Endothelial cell of umbilical vein (primary cell): Measurements from ENCODE around the gene ZC3H7A. TPM values are rescaled to one million over a fixed set of nuclear protein-coding genes. Genes with fewer than 3 reads are reported as not detected.

Source experiments
- BruUV-seq: library from RNA; stranded (reverse); fragments of 400-500 nt; replicated peaks from 2 replicates; lab custom pipeline; 2021; lab: Mats Ljungman, UMichigan
- CTCF ChIA-PET: fragments of 300-600, 350-600 bp; sonication (Branson Sonifier 250); formaldehyde crosslinking; loops from one replicate; lab custom pipeline; 2021; ENCODE audit warnings: antibody characterized with exemption, inconsistent platforms; lab: Charles Lee
- POLR2A ChIA-PET: fragments of 300-600, 350-600 bp; sonication (Branson Sonifier 250); formaldehyde crosslinking; loops from one replicate; lab custom pipeline; 2021; ENCODE audit warnings: antibody characterized with exemption, inconsistent platforms; lab: Charles Lee
- DNase-seq: peaks from one replicate; pipeline ENCODE4 v3.0.0-alpha.2; 2011; ENCODE audit warnings: low read depth, low spot score
- FAIRE-seq: peaks from 2 replicates; lab custom pipeline; 2011; peaks lifted over from hg19 to GRCh38; lab: Jason Lieb, UNC
- H2AFZ ChIP-seq: 2 replicates; pipeline ENCODE4 v1.6.0; 2012; ENCODE audit warnings: low read depth, low read length, control low read depth, inconsistent platforms
- H3K27ac ChIP-seq: 2 replicates; pipeline ENCODE4 v1.5.1; 2011; ENCODE audit warnings: low read depth, mild to moderate bottlenecking, control low read depth, low read length, moderate library complexity; ENCODE audit not compliant: insufficient read depth
- H3K27me3 ChIP-seq, 2 experiments: 2 replicates each; pipeline versions ENCODE4 v1.6.0 to v1.6.1; 2011; ENCODE audit warnings: low read length in 2 of 2, mixed read lengths in 1 of 2; ENCODE audit not compliant: control insufficient read depth in 2 of 2, insufficient read depth in 2 of 2
- H3K36me3 ChIP-seq, 2 experiments: 2 replicates in 1 of 2; 3 replicates in 1 of 2; pipeline ENCODE4 v1.5.1; 2011; ENCODE audit warnings: low read length in 2 of 2, mild to moderate bottlenecking in 1 of 2, moderate library complexity in 1 of 2; ENCODE audit not compliant: control insufficient read depth in 2 of 2, insufficient read depth in 2 of 2; ENCODE audit errors: extremely low read depth in 1 of 2
- H3K4me1 ChIP-seq: 3 replicates; pipeline ENCODE4 v1.5.1; 2011; ENCODE audit warnings: mild to moderate bottlenecking, low read length; ENCODE audit not compliant: control insufficient read depth, insufficient read depth; ENCODE audit errors: extremely low read depth
- H3K4me2 ChIP-seq: 2 replicates; pipeline ENCODE4 v1.6.1; 2011; ENCODE audit warnings: low read length, control low read depth, mixed read lengths; ENCODE audit not compliant: insufficient read depth
- H3K4me3 ChIP-seq, 3 experiments: fragments of 200-600 bp in 1 of 3; sonication (generic), shearing (Covaris generic) in 1 of 3; replicated peaks in 1 of 3; 2 replicates each; pipeline ENCODE4 v1.5.1; 2011 to 2016; ENCODE audit warnings: control low read depth in 3 of 3, low read length in 3 of 3, mild to moderate bottlenecking in 2 of 3, inconsistent platforms in 1 of 3, low read depth in 1 of 3, moderate library complexity in 1 of 3; ENCODE audit not compliant: insufficient read depth in 1 of 3
- H3K79me2 ChIP-seq: 2 replicates; pipeline ENCODE4 v1.6.0; 2012; ENCODE audit warnings: low read length, inconsistent platforms; ENCODE audit not compliant: control insufficient read depth, insufficient read depth
- H3K9ac ChIP-seq: replicated peaks from 2 replicates; pipeline ENCODE3; 2011; ENCODE audit warnings: low read length, control low read depth; ENCODE audit not compliant: insufficient read depth; ENCODE audit errors: extremely low read depth
- H3K9me1 ChIP-seq: replicated peaks from 3 replicates; pipeline ENCODE4 v1.6.0; 2011; ENCODE audit warnings: mild to moderate bottlenecking, low read length; ENCODE audit not compliant: control insufficient read depth, insufficient read depth; ENCODE audit errors: extremely low read depth
- H3K9me3 ChIP-seq: replicated peaks from 2 replicates; pipeline ENCODE4 v1.5.1; 2012; ENCODE audit warnings: low read length, inconsistent platforms; ENCODE audit not compliant: control insufficient read depth, insufficient read depth
- H4K20me1 ChIP-seq: replicated peaks from 2 replicates; pipeline ENCODE3; 2011; ENCODE audit warnings: mild to moderate bottlenecking, low read length; ENCODE audit not compliant: control insufficient read depth, insufficient read depth; ENCODE audit errors: extremely low read depth
- EZH2 ChIP-seq: IDR thresholded peaks from 2 replicates; pipeline ENCODE4 v1.6.1; 2012; ENCODE audit warnings: borderline replicate concordance, low read depth, mild to moderate bottlenecking, moderate library complexity, low read length, inconsistent platforms; ENCODE audit not compliant: severe bottlenecking
- FOS ChIP-seq: IDR thresholded peaks from 2 replicates; pipeline ENCODE4 v1.6.1; 2011; ENCODE audit warnings: mild to moderate bottlenecking, low read length, moderate library complexity, borderline replicate concordance; ENCODE audit not compliant: insufficient read depth
- GATA2 ChIP-seq: IDR thresholded peaks from 2 replicates; pipeline ENCODE4 v1.7.0; 2011; ENCODE audit warnings: low read depth, mild to moderate bottlenecking, moderate library complexity, mixed read lengths, low read length; ENCODE audit not compliant: insufficient read length, insufficient read depth
- JUN ChIP-seq: IDR thresholded peaks from 2 replicates; pipeline ENCODE4 v1.6.1; 2011; ENCODE audit warnings: borderline replicate concordance, low read depth; ENCODE audit not compliant: insufficient read length, insufficient read depth
- MAX ChIP-seq: IDR thresholded peaks from 2 replicates; pipeline ENCODE4 v1.6.1; 2011; ENCODE audit not compliant: insufficient read depth, insufficient read length
- MYC ChIP-seq: IDR thresholded peaks from one replicate; pipeline ENCODE4 v1.6.1; 2011; ENCODE audit warnings: mild to moderate bottlenecking, low read depth, low read length
- POLR2A ChIP-seq: IDR thresholded peaks from 2 replicates; pipeline ENCODE4 v1.6.1; 2012; ENCODE audit warnings: low read depth, mild to moderate bottlenecking, control low read depth, low read length
- POLR2AphosphoS5 ChIP-seq: IDR thresholded peaks from 2 replicates; pipeline ENCODE4 v1.6.1; 2012; ENCODE audit warnings: low read depth, mild to moderate bottlenecking, control low read depth, low read length, moderate library complexity; ENCODE audit not compliant: insufficient read depth
- dilution Hi-C: fragments of 300-500 bp; cut with MboI; formaldehyde crosslinking; loops from one replicate; pipeline ENCODE4 v1.15.0; 2019; ENCODE audit warnings: low sequenced_read_pairs; ENCODE audit not compliant: extremely low pct_ligation_motif_present
- intact Hi-C: fragments of 100-400 bp; cut with micrococcal nuclease; formaldehyde crosslinking; loops from one replicate; pipeline ENCODE4 v1.10.0; 2022
- polyA plus RNA-seq, 4 experiments: library from polyadenylated mRNA; depleted of rRNA in 3 of 4; stranded (reverse) in 3 of 4; unstranded in 1 of 4; fragments of >200 nt; gene quantifications; 2 replicates each; pipeline versions ENCODE4 v1.2.1 to v1.2.3, GENCODE V29; 2011 to 2012; ENCODE audit warnings: missing spikeins in 1 of 4
- total RNA-seq: library from RNA; stranded (reverse); gene quantifications from 2 replicates; pipeline ENCODE4 v1.2.3, GENCODE V29; 2021
- TF ChIP-seq, protein P1 (sequence below), 2 donors: IDR thresholded peaks; 1 replicate in 1 of 2; 2 replicates in 1 of 2; pipeline ENCODE4 v1.5.1; 2011; ENCODE audit warnings: low read length in 2 of 2, mild to moderate bottlenecking in 2 of 2, moderate library complexity in 2 of 2, control low read depth in 1 of 2, inconsistent platforms in 1 of 2, low read depth in 1 of 2; ENCODE audit not compliant: insufficient read depth in 1 of 2; ENCODE audit errors: extremely low read depth in 1 of 2

Gene ZC3H7A
- total and polyA plus RNA-seq, 2 donors (not counting 3 experiments of a cell fraction or from before 2014, with no cell fraction given), result 44.1 to 78.0 TPM

DNA sequence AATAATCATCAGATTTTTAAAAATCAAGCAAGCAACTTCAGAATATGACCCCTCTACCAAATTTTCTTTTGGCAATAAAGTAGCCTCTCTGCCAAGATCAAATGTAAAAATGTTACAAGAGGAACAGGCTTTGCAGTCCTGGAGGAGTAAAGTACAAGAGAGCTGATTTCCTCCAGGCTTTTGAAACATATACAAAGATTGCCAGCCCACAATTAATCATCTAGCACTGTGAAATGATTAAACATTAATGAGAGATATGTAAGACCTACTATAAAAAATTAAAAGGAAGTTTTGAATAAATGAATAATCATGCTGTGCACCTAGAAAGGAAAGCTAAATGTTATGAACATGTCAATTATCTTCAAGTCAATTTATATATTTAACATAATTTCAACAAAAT is 80.7 kb downstream of the ZC3H7A start:
- no peak for FAIRE-seq
- H3K36me3 ChIP-seq, result peaks cover 6 to 12% of the 10 kb centered on the region in 2 experiments

More for the DNA sequence above, 80.7 kb downstream of the ZC3H7A start:
- dilution Hi-C loops, result no loop called here
- CTCF ChIA-PET, result interaction anchor here (0.9 to 3.2 kb wide), 3 partner anchors 184 to 320 kb away, joined by 3 to 67 read pairs (median 7); no protein-coding TSS in a partner anchor
- no peaks in the 10 kb centered on the region for H3K79me2 ChIP-seq
- no peak overlapping the region for H3K4me3 ChIP-seq
- no peak for DNase-seq
- H4K20me1 ChIP-seq, result no peaks in the 10 kb centered on the region
- H3K4me1 ChIP-seq, result no peaks in the 10 kb centered on the region
- TF ChIP-seq EZH2, result no peak
- TF ChIP-seq GATA2, result no peak
- TF ChIP-seq POLR2A, result no peak
- TF ChIP-seq MAX, result no peak
- TF ChIP-seq MYC, result no peak
- no peak for TF ChIP-seq POLR2AphosphoS5
- no peak for TF ChIP-seq FOS
- TF ChIP-seq, protein P1, sequence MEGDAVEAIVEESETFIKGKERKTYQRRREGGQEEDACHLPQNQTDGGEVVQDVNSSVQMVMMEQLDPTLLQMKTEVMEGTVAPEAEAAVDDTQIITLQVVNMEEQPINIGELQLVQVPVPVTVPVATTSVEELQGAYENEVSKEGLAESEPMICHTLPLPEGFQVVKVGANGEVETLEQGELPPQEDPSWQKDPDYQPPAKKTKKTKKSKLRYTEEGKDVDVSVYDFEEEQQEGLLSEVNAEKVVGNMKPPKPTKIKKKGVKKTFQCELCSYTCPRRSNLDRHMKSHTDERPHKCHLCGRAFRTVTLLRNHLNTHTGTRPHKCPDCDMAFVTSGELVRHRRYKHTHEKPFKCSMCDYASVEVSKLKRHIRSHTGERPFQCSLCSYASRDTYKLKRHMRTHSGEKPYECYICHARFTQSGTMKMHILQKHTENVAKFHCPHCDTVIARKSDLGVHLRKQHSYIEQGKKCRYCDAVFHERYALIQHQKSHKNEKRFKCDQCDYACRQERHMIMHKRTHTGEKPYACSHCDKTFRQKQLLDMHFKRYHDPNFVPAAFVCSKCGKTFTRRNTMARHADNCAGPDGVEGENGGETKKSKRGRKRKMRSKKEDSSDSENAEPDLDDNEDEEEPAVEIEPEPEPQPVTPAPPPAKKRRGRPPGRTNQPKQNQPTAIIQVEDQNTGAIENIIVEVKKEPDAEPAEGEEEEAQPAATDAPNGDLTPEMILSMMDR (IDR thresholded peaks at IDR 0.05; ENCODE audit: extremely low read depth in 1 of 2, insufficient read depth in 1 of 2, low read depth in 1 of 2, low read length in 2 of 2), result no peak
- TF ChIP-seq JUN, result no peak
- no peak overlapping the region for H2AFZ ChIP-seq
- no TSS peak for BruUV-seq
- H3K27me3 ChIP-seq, result no peaks in the 10 kb centered on the region
- H3K9me1 ChIP-seq, result no peaks in the 10 kb centered on the region
- POLR2A ChIA-PET, result no interaction called here
- no peaks in the 10 kb centered on the region for H3K9me3 ChIP-seq
- no peak overlapping the region for H3K9ac ChIP-seq
- intact Hi-C loops, result no loop called here
- H3K4me2 ChIP-seq, result no peak overlapping the region
- H3K27ac ChIP-seq, result no peak overlapping the region
